Measurements from ENCODE around the gene LCE2D.

The LCE2D gene

GRCh38 chr1:152697701-152698600, 34.8 kb downstream of the LCE2D start, which contains the start of gene LCE2A:
LCE2A (plus strand) TSS chr1:152698345; CDS start chr1:152698902, 557 bp downstream.
- DNase-seq (ENCODE audit: low spot score) = no peak

DNA sequence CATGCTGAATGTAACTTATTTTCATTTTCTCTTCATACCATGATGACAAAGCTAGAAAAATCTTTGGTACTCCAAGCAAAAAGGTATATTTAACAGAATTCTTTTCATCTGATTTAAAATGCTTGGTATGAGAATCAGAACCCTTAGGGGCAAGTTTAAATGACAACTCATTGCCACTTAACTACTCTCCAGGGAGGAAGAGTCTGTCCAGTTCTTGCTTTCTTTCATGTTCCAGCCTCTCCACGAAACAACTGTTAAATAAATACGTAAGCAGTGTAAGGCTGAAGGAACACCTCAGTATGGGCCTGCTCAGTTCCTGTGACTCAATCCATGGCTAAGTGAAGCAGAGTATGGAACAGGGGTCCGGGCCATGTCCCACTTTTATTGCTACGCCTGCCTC, 36.6 kb downstream of the LCE2D start:
- no peak for DNase-seq (ENCODE audit: low spot score)

DNA sequence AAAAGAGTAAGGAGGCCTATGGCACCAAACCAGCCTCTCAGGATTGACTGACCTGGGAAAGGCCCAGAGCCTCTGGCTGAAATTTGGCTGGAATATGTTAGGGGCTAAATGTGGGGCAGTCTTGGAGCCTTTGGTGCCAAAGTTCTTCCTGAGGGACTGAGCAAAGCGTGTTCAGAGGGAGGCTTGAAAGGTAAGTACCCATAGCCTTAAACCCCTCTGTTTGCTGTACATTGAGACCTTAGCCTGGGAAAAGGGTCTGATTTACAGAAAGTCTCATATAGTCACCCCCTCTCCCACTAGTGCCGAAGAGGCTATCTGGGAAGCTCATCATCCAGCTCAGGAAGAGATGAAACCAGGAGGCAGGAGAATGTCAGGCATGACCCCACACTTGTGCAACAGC, 44.7 kb downstream of the LCE2D start, which contains the start of gene LCE4A:
LCE4A (plus strand) TSS at position 301 of the 400 bp plus-strand sequence. CDS start 916 bp downstream, outside the sequence.
- no peak for DNase-seq (ENCODE audit: low spot score)

Data from hematopoietic multipotent progenitor cell treated with erythropoietin and hydrocortisone succinate and interleukin-3 and kit ligand, for 15 days (in vitro differentiated cells).